ENCODE data around the gene MIPEP.
"Not testable (repeated sequence)": the region's sequence is repeated elsewhere in the genome, so short reads cannot be mapped to it uniquely, and the experiment has no call there.

The MIPEP gene

DNA sequence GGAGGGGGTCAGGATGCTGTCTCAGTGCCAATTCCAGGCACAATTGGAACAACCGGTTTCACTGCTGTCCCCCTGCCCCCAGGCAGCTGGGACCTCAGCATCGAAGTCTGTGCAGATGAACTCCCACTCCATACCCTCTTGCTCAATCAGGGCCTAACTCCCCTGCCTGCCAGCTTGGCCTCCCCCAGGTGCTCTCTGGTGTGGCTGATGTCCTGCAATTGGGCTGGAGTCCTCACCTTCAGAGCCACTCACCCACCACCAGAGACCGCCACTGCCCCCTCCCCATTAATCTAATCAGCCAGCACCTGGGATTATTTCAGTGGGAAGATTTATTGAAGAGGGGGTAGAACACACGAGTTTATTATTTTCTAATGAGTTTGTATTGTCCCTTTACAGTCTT lies 118.8 kb downstream of the MIPEP start:
- DNase-seq = no peak

DNA sequence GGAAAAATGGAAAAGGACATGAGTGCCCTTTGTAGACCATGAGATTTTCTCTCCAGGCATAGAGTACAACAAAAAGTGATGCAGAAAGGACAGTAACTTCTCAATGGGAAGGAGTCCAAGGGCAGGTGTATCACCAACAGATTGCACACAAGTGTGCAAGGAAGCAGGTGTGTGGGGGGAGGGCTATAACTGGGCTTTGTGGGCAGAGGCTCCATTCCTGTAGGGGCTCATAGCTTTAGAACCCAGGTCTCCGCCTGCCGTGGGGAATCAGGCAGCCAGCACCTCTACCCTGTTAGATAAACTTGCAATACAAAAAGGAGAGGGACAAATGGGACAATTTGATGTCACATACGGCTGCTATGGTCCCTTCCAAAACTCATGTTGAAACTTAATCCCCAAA lies 119.8 kb downstream of the MIPEP start:
- no peak for DNase-seq

DNA sequence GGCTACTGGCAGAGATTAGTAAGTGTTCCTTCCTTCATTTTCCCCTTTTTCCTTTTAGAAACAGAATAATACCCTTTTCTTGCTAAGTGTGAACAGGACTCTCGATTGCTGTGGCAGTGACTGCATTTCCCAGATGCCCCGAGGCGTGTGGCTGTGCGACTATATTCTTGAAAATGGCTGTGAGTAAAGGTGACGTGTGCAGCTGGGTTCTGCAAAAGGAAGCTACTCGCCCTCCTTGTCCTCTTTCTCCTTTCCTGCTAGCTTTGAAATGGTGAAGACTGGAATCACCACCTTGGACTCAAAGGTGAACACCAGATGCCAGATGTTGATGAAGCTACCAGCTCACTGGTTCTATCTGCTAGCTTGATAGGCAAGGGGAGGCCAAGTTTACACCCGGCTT lies 121.4 kb downstream of the MIPEP start:
- no peak for DNase-seq

DNA sequence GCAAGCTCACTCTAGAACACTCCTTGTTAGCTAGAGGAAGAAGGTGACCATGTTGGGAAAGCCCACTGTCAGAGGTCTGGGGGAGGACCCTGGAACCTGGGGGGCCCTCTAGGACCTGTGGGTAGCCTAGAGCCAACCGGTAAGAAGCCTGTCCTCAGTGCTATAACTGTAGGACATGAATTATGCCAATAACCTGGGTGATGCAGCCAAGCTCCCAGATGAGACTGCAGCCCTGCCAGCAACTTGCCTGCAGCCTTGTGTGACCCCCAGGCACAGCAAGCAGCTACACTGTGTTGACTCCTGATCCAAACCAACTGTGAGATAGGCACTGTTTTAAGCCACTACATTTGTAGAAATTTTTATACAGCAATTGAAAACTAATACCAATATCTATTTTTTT lies 122.3 kb downstream of the MIPEP start:
- DNase-seq = no peak

DNA sequence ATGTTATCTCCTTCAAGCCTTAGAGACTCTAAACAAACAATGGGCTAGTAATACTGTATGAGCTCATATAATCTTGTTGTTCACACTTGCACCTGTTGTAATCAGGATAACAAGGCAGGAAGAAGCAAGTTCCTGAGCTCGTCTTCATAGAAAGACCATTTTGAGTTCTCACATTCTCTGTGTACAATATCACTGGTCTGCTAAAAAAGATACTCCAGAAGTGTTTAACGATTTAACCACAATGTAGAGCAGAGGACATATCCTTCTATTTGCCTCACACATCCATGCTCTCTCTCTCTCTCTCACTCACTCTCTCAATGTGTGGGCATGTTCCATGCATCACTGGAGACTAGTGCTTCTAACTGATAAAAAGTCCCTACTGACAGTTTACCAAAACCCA lies 122.9 kb downstream of the MIPEP start:
- DNase-seq = no peak

DNA sequence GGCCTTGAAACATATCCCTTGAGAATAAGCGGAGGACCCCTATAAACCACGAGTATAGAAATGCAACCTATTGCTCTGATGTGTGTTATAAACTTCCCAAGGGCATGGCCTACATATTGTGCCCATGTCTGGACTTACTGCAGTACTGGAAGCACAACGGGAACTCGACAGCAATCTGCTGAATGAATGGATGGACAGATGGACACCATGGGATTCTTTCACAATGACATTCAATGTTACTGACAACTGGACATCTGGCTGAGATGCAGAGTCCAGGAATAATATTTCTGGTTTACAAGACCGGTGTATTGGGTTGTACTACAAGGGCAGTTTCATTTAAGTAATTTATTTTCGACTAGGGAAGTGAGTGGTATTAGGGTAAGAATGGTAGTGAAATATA lies 123.7 kb downstream of the MIPEP start:
- no peak for DNase-seq

DNA sequence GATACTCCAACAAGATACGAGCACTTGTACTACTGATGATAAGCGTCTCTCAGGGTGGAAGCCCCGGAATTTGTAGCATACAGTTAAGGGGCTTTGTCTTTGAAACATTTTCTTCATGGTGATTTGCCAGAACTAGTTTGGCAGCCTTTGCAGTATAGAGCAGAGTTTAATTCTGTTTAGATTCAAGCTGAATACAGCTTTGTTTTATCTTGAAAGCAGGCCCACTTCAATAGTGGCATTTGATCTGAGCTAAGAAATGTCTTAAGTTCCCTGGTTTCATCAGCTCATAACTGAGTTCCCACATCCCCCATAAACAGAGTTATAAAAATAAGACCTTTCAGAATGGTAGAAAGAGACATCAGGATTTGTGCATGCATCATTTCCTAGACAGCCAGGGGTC lies 125.9 kb downstream of the MIPEP start:
- DNase-seq = no peak

DNA sequence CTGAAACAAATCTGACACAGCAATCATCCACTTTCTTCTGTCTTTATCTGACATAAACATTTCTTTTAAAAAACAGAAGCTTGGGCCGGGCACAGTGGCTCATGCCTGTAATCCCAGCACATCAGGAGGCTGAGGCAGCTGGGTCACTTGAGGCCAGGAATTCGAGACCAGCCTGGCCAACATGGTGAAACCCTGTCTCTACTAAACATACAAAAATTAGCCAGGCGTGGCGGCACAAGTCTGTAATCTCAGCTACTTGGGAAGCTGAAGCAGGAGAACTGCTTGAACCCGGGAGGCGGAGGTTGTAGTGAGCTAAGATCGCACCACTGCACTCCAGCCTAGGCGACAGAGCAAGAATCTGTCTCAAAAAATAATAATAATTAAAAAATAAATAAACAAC lies 127.4 kb downstream of the MIPEP start:
- not testable (repeated sequence) for DNase-seq

DNA sequence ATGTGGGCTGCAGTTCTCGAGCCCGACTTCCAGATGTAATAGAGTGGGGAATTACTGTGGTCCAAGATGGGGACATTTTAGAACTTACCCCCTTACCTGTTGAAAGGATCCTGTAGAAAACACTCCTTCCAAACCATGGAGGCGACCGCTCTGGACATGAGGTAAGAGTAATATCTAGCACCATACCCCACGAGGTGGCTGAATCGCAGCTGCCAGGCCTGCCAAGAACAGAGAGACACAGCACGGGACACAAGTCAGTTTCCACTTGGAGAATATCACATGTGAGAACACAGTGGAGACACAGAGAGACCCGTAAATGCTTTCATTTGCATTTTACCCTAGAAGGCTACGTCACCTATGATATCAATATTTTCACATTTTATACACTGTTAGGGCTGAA lies 129.2 kb downstream of the MIPEP start:
- DNase-seq = no peak

DNA sequence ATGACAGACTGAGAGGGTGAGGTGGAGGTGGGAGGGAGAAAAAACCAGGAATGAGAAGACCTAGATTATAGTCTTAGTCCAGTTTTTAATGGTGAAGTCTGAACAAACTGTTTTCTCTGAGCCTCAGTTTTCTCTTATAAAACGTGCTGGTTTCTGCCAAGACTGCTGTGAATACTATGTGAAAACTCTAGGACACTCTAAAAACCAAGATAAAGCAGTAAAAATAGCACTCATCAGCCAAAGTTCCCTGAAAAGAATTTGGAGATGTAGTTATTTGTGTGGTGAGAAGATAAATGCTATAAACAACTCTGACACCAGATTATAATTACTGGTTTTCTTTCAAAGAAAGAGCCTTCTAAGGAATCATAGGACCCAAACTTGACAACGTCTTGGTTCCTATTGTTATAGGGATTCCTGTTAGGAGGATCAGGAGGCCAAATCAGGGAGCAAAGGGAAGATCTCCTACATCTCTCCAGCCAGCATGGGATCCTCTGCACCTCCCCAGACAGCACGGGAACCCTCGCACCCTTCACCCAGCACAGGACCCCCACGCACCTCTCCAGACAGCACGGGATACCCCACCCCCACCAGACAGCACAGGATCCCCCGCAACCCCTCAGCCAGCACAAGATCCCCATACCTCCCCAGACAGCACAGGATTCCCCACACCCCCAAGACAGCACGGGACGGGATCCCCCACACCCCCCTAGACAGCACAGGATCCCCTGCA lies 130.2 kb downstream of the MIPEP start:
- no peak for DNase-seq

DNA sequence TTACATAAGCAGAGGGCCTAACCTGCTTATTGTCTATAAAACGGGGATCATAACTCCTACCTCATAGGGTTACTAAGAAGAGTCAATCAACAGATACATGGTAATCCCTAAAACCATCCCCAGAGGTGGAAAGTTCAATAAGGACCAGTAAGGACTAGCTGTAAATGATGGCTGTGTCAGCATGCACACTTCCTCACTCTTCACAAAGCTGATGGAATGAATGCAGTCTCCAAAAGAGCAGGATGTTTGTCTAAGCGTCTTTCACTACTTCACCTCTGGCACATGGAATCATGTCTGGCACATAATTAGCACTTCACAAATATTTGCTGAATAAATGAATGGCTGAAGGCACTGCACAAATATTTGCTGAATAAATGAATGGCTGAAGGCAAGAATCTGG lies 134.2 kb downstream of the MIPEP start:
- no peak for DNase-seq

DNA sequence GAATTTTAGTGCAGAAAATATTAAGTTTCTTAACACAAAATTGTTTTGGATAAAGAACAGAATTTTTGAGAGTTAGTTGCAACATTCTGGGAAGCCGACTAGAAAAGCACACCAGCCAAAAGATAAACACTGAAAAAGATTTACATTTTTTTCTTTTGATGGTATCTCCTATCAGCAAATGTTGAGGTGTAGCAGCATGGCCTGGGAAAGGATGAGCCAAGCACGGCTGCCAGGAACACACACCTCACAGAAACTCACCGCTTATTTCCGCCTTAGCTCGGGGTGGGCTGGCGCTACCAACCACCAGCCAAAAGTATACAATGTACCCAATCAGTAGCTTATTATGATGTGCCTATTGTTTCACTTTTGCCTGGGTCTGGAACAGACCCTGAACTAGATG lies 134.7 kb downstream of the MIPEP start:
- peak; percentile 45 for DNase-seq

DNA sequence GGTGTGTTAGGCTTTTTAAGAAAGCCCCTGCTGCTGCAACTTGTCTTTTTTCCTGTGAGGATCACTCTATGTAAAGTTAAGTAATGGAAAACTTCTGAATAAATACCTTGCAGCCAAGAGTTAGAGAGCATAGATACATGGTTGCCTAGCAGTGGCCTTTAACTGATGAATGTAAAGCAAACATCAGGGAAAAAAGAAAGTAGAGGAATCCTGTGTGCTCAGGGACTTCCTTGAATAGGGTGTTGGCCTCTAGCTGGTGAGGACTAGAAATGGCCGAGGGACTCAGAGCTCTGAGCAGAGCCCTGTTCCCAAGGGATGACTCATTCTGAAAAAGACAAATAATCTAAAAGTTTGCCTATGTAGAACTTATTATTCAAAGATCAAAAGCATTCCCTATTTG lies 135.7 kb downstream of the MIPEP start:
- no peak for DNase-seq

DNA sequence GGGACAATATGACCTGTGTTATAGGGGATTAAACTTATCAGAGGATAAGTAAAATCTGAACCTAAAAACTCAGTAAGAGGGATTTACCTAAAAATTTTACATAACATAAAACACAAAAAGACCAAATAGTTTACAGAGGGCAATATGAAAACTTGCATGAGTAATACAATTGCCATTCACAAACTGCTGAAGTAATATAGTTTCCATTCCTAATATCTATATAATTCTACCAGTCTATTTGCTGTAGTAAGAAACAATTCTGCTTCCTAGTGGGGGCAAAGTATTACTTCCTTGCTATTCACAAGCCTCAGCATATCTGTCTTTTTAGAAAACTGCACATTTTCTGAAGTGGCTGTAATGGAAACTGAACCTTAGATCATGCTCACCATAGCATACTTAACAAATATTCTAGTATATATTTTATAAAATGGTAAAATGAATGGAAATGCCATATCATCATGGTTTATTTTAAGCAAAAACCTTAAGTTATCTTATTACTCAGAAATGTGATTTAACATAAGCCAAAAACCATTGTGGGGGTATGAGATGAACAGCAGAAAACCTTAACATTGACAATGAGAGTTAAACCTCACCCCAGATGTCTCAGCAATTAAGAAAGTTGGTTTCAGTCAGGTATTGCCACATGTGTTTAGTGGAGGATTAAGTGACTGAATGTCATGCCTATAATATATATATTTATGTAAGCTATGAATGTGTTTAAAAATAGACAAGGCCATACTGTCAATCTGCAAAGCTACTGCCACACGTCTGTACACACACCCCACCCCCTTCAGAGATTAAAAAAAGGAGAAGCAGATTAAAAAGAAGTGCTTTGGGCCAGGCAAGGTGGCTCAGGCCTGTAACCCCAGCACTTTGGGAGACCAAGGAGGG lies 136.8 kb downstream of the MIPEP start:
- DNase-seq = no peak

DNA sequence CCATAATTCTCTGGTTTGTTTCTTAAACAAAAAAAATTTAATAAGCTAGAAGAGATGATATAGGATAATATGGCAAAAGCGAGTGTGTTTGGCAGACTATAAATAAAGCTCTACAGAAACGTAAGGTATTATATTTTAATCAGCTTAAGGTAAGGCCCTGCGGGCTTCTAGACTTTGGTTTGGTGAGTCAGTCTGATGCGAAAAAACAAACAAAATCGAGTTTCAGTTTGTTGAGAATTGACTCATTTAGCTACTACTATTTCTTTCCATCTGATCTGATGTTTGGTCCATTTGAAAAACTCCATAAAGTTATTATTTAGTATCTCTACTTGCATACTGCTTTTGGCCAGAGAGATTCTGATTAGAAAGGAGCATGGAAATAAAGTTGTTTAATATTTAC lies 138.0 kb downstream of the MIPEP start:
- DNase-seq = peak; percentile 13

DNA sequence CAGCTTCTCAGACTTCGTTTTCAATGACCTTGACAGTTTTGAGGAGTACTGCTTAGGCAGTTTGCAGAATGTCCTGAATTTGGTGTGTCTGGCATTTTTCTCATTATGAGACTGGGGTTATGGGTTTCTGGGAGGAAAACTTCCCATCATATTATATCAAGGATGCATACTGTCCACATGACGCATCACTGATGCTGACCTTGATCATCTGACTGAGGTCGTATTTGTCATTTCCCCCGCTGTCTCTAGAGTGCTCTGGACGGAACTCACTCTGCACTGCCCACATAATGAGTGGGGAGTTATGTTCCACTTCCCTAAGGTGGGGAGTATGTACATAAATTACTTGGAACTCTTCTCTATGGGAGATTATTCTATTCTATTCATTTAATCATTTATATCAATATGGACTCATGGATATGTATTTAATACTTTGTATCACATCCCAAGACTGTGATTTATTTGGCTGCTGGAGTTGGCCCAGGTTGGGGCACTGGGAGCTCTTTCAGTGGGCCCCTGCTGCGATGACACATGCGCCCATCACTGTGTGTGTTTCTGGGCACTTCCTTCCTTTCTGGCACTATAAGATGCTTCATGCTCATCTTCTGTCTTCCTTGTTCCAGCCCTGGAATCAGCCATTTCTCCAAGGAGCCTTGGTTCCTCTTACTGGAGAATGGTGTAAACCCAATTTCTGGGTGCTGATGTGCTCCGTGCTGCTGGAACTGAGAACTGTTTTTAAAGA lies 138.6 kb downstream of the MIPEP start:
- no peak for DNase-seq

DNA sequence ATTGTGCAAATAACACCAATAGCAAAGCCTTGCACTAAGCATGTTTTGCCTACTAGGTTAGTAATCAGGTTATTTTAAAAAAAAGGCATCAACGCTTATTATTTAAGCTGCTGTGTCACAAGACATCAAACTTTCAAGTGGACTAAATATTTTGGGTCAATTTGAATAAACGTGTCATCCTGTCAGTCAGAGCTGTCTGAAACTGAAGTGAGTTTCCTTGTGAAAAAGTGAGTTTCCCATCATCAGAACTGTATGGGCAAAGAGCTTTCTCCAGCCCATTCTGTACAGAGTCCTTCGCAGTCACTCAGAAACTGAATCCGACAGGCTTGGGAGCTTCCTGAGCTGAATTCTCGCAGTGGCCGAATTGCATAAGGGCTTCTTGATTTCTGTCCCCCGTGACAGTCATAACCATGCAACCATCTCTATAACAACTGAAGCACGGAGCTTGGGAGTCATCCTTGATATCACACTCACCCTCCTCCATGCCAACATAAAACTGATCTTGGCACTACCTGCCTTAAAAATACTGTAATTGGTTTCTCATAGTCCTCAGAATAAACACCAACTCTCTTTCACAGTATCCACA lies 139.8 kb downstream of the MIPEP start:
- DNase-seq = no peak

DNA sequence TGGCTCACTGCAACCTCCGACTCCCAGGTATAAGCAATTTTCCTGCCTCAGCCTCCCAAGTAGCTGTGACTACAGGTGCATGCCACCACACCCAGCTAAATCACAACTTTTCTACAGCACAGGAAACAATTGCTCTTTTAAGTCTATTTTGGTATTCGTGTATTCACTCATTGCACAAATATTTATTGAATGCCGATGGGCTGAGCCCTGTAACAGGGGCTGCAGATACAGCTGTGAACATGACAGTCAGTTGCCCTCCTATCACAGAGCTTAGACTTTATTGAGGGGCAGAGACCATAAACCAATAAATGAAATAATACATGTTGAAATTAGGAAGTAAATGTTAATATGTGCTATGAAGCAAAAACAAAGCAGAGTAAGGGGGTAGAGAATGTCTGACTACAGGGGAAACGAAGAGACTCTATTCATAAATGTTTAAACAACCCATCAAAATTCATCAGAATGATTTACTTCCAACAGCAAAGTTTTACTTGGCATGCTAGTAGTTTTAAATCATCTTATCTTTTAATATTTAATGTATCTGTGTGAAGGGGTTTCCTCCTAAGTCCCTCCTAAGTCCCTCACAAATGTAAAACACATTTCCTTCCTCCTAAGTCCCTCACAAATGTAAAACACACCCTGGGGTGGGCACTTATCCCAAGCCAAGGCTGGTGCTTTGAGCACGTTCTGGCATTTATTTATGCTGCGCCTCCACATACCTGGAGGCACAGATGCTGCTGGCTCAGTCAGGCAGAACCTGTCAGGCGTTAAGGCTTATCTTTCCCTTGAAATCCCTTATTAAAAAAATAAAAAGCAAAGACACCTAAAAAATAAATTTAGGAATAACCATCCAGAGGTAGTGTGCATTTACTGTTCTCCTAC lies 140.8 kb downstream of the MIPEP start:
- DNase-seq = no peak

DNA sequence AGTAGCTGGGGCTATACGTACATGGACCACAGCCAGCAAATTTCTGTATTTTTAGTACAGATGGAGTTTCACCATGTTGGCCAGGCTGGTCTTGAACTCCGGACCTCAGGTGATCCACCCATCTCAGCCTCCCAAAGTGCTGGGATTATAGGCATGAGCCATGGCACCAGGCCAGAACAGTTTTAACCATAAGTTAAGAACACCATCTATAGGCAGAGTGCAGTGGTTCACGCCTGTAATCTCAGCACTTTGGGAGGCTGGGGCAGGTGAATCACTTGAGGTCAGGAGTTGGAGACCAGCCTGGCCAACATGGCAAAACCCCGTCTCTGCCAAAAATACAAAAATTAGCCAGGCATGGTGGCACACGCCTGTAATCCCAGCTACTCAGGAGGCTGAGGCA lies 143.1 kb downstream of the MIPEP start:
- peak; percentile 8 for DNase-seq

DNA sequence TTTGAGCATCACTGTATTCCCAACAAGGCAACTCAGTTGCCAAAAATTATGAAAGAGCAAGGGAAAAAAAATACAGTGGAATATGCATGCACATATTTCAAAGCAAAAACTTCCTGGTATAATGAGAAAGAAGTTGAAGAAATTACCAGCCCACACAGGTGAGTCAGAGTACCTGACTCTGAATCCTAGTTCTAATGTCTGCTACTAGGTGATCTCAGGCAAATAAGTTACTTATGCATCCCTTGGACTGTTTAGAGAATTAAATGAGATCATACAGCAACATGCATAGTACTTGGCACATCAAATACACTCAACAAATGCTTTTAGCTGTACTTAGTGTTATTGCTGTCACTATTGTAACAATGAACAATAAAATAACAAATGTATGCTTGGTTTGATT lies 144.9 kb downstream of the MIPEP start:
- peak; percentile 11 for DNase-seq

DNA sequence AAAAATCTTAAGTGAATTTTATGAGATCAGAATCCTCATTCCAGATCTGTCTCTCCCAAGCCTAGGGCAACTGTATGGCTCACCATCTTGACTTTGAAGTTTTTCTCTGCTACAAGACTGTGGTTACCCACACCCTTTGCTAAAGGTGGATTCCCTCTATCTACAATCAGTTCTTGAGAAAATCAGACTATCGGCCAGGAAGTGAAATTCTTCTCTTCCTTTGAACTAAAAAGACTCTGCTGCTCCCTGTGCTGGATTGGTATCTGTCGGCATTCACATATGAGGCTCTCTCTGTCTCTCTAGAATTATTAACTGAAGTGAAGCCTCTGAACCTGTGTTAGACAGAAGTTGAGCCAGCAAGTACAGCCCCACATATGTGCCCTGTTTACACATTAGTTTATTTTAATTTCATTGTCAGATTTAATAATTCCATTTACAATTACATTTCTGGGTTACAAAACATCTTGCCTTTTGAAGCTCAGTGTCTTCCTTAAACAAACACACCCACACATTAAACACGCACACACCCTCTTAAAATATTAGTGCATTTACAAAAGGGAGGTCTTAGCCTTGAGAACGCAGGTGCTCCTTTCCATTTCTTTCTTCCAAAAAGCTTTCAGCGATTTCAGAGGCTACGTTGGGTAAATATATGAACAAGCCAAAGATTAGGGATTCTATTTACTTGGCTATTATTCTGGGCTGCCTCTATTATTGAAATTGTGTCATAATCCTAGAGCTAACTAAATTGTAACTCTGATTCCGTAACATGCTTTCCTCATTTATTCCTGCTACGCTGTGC lies 145.7 kb downstream of the MIPEP start:
- peak; percentile 76 for DNase-seq
